GM19468 (cell line): Measurements from ENCODE around the gene CAMSAP2.

Experiments
- ATAC-seq: cut with Tn5 transposase; IDR thresholded peaks from one replicate; pipeline ENCODE4 v1.9.1; 2021; ENCODE audit warnings: mild to moderate bottlenecking, moderate library complexity, moderate number of reproducible peaks; ENCODE audit not compliant: unreplicated experiment; ENCODE audit errors: extremely low read depth

The CAMSAP2 gene

DNA sequence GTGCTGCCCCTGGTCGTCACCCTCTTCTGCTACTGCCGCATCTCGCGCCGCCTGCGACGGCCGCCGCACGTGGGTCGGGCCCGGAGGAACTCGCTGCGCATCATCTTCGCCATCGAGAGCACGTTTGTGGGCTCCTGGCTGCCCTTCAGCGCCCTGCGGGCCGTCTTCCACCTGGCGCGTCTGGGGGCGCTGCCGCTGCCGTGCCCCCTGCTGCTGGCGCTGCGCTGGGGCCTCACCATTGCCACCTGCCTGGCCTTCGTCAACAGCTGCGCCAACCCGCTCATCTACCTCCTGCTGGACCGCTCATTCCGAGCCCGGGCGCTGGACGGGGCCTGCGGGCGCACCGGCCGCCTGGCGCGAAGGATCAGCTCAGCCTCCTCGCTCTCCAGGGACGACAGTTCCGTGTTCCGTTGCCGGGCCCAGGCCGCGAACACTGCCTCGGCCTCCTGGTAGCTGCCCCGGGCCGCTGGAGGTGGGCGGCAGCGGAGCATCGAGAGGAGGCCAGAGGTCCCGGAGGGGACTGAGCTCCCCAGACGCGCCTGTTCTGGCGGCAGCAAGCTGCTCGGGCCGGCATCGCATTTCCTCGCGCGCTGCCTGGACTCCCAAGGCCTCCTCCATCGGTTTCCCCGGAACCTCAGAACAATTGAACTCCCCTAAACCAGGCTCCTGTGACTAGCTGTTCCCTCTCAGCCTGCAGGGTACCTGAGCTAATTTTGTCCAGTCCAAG lies 135.1 kb downstream of the CAMSAP2 start:
- no peak for ATAC-seq

DNA sequence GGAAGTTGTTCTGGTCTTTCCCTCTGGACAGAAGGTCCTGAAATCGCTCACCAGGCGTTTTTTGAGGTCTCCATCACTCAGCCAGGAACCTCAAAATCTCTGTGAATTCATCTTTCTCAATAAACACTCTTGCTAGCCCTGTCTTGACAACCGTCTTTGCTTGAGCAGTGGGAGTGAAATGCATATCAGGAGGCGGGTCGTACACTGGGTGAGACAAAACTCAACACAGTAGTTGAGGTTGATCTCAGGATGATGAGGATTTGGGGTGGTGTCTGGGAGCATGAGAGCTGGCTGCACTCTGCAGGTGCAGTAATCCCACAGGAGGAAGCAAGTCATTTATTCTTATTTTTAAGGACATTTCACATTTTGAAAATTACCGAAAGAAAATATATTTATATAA lies 136.0 kb downstream of the CAMSAP2 start:
- ATAC-seq: no peak

DNA sequence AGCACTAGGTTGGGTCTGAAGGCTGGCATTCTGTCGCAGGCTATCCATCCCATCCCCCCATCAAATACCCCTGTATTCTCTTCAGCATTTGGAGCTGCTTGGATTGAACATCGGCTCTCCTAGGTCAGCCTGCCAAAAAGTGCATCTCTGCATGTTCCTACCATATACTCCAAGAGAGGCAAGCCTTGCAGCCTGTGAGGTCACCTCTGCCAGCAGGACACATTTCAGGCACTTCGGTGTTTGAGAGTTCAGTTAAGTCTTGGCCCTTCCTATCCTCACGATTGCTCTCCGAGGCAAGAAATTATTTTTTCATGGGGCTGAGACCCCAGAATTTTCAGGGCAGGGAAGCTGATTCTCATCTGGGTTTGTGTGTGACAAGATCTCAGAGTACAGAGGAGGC lies 136.7 kb downstream of the CAMSAP2 start:
- no peak for ATAC-seq

DNA sequence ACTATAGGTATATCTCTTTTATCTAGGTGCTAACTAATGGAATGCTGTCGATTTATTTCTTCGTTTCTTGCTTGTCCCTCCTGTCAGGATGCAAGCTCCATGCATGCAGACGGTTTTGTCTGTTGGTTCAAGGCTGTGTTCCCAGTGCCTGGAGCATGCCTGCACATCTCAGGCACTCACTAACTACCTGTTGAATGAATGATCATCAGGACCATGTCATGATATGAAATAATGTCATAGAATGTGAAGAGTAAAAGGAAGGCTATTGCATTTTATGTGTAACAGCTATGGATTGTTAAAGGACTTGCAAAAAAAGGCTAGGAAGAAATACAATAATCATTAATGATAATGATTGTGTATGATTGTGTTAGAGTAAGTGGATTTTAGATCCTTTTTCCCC lies 138.3 kb downstream of the CAMSAP2 start:
- ATAC-seq: no peak

DNA sequence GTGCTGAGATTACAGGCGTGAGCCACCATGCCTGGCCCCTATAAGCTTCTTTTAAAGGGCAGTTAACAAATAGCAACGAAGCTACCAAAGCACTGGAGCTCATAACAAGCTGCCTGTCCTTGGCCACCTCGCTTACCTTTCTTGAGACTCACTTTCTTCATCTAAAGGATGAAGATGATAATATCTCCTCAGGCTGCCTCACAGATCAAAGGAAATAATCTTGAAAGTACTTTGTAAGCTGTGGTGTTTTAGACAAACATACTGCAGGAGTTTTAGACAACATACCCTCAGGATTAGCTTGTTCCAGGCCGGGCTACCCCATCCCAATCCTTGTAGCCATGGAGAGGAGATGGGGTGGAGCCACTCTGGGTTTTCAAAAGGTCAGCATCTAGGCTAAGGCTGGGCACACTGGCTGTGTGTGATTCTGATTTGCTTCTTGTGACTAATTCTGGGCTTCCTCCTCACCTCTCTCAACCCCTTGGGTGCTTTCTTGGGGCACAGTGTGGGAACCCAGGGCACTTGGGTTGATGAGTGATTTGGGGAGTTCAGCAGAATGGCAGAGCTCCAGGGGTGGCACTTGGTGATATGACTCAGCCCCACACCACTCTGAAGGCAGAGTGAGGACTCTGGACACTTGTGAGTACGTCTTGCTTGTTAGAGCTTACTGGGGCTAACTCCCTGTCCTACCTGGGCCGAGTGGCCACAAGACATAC lies 139.3 kb downstream of the CAMSAP2 start:
- ATAC-seq: peak; percentile 64

DNA sequence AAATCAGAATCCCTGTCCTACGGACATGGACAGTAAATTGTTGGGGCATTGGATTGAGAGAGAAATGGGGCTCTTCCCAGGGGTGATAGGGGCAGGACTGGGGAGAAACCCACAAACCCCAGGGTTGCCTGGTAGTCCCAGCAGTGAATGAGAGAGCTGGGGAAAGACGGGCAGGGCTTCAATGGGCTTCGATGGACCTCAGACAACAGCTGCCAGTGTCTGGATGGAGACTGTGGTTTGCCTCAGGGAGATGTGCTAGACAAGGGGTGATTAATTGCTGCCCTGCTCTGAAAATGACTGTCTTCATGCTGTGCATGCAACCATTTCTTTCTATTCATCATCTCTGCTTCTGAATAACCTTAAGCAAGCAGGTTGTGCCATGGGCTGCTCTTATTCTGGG lies 141.5 kb downstream of the CAMSAP2 start:
- no peak for ATAC-seq

DNA sequence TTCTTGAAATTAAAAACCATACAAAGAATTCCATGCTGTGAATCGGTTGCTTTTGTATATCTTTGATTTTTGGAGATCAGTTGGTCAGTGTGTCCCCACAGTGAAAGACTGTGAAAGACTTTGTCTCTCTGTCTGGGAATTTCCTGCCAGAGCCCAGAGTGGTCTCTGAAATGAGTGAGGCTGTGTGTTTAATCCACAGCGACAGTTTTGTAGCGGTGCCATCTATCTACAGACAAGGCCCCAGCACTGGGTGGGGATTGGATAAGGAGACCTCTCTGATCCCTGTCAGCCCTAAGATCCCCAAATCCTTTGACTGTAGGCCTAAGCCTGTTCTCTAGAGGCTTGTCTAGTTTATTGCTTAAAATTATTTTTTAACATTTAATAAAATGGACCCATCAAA lies 144.4 kb downstream of the CAMSAP2 start:
- ATAC-seq: no peak

DNA sequence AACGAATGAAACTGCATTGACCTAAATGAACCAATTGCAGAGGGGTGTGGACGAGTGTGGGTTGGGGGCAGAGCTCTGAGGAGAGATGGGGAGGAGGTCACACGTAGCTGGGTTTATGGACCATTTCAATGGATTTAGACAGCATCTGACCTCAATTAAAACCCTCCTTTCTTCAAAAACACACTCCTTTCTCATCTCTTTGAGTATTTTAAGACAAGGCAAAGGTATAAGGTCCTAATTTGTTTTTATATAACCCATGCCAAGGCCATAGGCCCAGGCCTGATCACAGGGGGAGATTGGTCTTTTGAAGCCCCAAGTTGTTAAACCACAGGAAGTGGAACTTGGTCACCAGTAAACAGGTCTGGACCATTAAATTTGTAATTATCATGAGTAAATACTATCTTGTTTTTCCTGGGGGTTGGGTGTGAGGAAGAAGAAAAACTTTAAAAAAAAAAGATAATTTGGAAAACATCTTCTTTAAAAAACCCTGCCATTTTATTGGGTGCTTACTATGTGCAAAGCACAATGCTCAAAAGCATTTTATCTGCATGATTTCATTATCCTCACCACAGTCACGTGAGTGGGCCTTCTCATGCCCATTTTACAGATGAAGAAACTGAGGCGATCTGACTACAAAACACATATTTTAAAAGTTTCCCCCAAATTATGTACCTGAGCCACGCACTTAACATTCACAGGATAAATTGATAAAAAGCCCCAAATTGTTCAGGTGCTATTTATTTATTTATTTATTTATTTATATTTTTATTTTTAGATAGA lies 147.1 kb downstream of the CAMSAP2 start:
- ATAC-seq: no peak

DNA sequence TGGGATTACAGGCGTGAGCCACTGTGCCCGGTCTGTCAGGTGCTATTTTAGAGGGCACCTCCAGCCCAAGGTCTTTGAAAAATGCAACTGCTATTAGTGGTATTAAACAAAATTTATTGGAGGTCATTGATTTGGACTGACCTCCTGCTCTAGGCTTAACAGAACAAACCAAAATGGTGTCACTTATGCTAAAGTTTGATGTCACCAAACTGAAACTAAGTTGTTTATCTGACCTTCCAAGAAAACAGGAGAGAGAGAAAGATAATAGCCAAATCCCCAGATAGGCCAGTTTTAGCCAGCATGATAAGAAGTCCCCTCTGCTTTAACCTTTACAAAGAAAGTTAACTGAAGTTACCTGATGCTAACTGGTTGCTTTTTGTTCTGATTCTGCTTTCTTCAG lies 147.9 kb downstream of the CAMSAP2 start:
- ATAC-seq: no peak

DNA sequence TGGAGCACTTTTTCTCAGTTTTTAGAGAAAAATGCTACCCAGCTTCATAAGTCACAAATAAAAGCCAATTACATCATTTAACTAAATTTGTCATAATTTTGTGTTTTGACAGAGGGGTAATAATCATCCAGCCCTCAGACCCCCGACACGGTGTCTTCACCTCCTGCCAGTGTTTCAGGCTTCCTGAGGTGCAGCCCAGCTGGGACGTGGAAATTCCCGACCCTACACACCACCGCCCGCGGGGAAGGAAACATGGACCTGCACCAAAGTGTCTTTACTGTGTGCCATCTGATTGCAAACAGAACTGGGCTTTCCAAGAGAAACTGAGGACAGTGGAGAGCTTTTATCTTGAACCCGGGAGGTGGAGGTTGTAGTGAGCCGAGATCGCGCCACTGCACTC lies 148.3 kb downstream of the CAMSAP2 start:
- no peak for ATAC-seq

DNA sequence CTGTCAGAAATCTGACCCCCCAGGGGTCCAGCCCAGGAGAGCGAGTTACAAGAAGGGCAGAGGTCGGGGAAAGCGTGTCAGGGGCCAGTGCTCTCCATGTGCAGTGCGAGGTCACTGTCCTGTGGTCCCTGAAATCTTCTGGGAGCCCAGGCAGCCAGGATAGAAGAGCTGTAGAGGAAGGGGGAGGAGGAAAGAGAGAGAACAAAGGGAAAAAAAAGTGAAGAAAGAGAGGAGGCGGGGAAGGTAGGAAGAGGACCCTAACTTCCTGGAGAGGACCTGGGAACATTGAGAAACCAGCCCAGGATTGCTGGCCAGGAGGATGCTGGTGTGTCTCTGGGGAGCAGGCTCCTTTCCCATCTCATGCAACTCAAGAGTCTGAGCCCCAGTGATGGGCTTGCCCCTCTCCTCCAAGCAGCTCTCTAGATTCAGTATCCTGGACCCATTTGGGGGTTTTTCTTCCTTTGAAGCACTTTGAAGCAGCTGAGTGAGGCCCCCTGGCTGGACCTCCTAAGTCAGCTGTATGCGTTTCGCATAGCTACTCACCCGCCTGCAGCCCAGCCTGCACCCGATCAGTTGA lies 149.2 kb downstream of the CAMSAP2 start:
- no peak for ATAC-seq

DNA sequence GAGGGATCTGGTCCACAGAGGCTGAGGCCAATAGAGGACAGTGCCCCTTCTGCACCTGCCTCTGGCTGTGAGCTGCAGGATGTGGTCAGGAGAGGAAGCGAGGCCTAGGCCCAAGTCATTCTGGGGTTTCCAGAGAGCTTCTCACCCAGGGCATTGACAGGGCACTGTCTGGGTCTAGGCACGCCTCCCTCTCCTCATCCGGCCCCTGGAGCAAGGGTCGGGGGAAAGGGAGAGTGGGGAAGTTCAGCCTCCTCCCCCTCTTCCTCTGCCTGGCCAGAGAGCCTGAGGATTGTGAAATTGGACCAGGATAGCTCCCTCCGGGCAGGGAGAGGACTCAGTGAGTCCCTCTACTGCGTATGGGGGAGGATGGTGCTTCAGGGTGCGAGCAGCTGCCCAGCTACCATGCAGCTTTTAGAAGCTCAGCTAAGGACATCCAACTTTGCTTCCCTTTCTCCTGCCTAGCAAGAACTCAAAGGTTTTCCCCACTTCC lies 149.7 kb downstream of the CAMSAP2 start:
- ATAC-seq: peak; percentile 82

DNA sequence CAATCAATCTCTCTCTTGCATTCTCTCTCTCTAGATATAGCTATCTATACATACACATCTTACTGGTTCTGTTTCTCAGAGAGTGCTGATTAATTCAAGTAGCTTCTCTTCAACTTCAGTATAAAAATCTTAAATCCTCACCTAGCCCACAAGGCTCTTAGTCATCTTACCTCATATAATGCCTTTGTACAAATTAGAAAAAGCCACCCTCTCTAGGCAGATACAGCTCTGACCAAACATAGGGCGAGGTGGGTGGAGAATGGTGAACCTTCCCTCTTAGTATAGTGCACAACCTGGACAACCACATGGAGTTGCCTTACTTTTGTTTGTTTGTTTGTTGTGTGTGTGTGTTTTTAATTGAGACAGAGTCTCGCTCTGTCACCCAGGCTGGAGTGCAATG lies 150.9 kb downstream of the CAMSAP2 start:
- ATAC-seq: no peak

DNA sequence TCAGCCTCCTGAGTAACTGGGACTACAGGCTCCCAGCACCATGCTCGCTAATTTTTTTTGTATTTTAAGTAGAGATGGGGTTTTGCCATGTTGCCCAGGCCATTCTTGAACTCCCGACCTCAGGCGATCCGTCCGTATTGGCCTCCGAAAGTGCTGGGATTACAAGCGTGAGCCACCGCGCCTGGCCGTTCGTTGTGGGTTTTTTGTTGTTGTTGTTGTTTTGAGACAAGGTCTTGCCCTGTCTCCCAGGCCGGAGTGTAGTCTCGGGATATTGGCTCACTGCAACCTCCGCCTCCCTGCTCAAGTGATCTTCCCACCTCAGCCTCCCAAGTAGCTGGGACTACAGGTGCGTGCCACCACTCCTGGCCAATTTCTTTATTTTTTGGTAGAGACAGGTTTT lies 151.3 kb downstream of the CAMSAP2 start:
- ATAC-seq: no peak

DNA sequence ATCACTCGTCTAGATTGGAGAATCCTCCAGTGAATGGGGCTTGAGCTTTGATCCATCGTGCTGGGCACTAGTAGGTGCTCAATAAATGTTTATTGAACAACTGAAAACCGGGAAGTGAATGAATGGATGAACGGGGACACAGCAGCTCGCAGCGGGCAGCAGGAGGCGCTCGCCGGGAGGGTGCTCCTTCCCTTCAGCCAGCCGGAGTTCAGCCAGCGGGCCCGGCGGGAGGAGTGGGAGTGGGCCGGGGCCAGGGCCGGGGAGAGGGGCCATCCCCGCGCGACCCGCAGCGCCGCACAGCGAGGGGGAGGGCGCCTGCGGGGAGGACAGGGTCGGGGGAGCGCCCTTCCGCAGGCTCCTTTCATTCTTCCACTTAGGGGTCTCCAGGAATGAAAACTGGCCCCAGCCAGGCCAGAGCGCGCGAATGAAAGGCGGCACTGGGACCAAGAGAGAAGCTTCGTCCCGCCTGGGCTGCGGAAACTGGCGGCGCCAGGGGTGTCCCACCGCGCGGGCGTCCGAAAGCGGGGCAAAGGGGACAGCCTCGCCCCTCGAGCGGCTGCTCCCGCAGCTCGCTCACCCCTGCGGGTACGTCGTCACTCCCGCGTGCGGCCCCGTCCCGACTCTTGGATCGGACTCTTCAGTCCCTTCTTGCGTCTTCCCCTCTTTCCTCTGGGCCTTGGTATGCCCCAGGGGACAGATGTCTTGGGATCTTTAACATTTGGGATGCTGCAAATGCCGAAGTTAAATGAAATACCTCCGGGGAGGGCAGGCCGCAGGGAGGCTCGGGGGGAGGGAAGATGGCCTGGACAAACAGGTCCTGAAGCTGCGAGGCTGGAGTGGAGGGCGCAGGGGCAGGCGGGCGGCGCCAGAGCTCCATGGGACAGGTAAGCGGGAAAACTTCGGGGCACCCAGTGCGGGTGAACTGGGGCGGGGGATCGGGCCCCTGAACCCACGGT lies 152.4 kb downstream of the CAMSAP2 start:
- ATAC-seq: no peak

DNA sequence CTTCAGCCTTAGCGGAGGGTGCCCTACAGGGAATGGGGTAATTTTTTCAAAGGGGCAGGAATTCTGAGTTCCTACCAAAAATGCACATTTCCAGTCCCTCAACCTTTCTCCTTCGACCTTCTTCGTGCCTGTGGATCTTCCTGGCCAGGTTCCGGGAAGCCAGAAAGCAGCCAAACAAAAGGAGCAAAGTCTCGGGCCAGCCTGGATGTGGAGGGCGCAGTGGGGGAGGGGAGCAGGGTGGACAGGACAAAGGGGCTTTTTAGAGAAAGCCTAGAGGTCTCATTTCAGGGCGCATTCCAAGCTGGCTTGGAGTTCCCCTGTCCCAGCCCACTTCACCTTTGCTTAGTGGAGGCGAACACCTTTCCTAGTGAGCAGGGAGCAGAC lies 153.1 kb downstream of the CAMSAP2 start:
- no peak for ATAC-seq

DNA sequence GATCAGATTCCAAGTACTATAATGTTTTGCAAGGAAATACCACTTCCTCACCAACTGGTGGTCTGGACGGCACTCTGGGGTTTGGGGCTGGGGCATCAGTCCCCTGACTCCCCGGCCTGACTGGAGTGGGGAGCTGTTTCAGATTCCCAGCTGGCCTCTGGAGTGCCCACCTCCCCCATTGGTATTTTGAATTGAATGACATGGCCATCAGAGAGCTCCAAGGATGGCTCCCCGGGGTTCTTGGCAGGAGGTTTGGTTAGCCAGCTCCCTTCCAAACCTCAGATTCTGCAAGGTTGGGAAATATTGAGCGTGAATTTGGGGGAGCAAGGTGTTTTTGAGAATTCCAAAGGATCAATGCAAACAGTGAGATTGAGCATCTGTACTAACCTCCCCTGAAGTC lies 153.9 kb downstream of the CAMSAP2 start:
- ATAC-seq: no peak

DNA sequence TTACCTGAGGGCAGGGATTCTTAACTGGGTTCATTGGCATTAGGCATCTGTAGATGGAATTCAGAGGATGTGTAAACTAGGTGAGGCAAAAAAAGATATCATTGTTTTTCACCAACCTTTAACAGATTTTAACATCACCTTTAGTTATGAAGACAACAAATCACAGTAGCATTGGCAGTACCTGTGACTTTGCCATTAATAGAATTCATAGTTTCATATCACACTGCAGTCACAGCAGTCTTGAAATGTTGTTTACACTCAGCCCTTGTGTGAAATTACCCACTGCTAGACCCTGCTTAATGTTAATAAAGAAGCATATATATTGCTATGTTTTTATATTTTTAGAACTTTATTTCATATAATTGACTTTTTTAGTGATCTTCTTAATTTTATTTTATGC lies 154.3 kb downstream of the CAMSAP2 start:
- no peak for ATAC-seq

DNA sequence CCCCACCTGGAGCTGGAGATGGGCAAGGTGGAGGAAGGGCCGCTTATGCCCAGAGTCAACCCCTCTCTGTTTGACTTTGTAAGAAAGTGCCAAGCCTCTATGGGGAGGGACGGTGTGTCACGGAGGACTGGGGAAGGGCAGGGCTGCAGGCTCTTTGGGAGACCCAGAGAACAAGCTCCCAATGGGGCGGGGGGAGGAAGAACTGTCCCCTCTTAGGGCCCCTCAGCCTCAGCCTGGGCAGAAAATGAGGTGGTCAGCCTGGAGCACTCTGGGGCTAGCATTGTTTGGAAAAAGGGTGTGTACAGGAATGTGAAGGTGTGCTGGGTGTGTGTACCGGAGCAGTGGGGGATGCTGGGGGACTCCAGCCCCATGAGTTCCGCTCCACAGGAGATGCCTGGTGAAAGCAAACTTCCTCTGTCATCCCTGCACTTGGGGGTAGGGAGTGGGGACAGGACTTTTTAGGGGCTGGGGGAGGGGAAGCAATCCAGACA lies 154.8 kb downstream of the CAMSAP2 start:
- ATAC-seq: no peak
